GM23338 (cell line): ENCODE measurements around the gene PTX3. TPM values are rescaled to one million over a fixed set of nuclear protein-coding genes. Genes with fewer than 3 reads are reported as not detected.

Experiments
- ATAC-seq: fragments of 200-7000 bp; cut with Tn5 transposase; 3 replicates; pipeline ENCODE4 v1.9.1; 2020
- DNase-seq: peaks from one replicate; pipeline ENCODE4 v3.0.0-alpha.2; 2015; ENCODE audit warnings: low spot score
- H2AFZ ChIP-seq: fragments of 200-600 bp; sonication (generic); 2 replicates; pipeline ENCODE4 v1.8.0; 2016; ENCODE audit warnings: antibody characterized with exemption, mild to moderate bottlenecking, moderate library complexity
- H3F3A ChIP-seq: fragments of 200-600 bp; sonication (generic); replicated peaks from 2 replicates; pipeline ENCODE4 v1.8.0; 2017; ENCODE audit warnings: antibody characterized with exemption, mixed run types, low read depth
- H3K27ac ChIP-seq: fragments of 200-600 bp; sonication (generic); 2 replicates; pipeline ENCODE4 v1.6.1; 2016; ENCODE audit warnings: low read depth
- H3K27me3 ChIP-seq: fragments of 200-600 bp; sonication (generic); 2 replicates; pipeline ENCODE4 v1.8.0; 2016; ENCODE audit warnings: mild to moderate bottlenecking, mixed run types, moderate library complexity; ENCODE audit not compliant: insufficient read depth
- H3K36me3 ChIP-seq: fragments of 200-600 bp; sonication (generic); 2 replicates; pipeline ENCODE4 v1.8.0; 2016; ENCODE audit warnings: mild to moderate bottlenecking; ENCODE audit not compliant: insufficient read depth
- H3K4me1 ChIP-seq: fragments of 200-600 bp; sonication (generic); 2 replicates; pipeline ENCODE4 v1.8.0; 2016; ENCODE audit warnings: mild to moderate bottlenecking, moderate library complexity; ENCODE audit not compliant: insufficient read depth
- H3K4me2 ChIP-seq: fragments of 200-600 bp; sonication (generic); 2 replicates; pipeline ENCODE4 v1.7.1; 2017; ENCODE audit warnings: mixed run types
- H3K4me3 ChIP-seq: fragments of 200-600 bp; sonication (generic); 2 replicates; pipeline ENCODE4 v1.6.1; 2016; ENCODE audit warnings: mixed run types
- H3K79me2 ChIP-seq: fragments of 200-600 bp; sonication (generic); replicated peaks from 2 replicates; pipeline ENCODE4 v1.8.0; 2017; ENCODE audit warnings: mild to moderate bottlenecking; ENCODE audit not compliant: insufficient read depth
- H3K9me2 ChIP-seq: fragments of 200-600 bp; sonication (generic); 2 replicates; pipeline ENCODE4 v1.8.0; 2017; ENCODE audit not compliant: insufficient read depth
- H4K20me1 ChIP-seq: fragments of 200-600 bp; sonication (generic); replicated peaks from 2 replicates; pipeline ENCODE4 v1.8.0; 2017; ENCODE audit warnings: mild to moderate bottlenecking; ENCODE audit not compliant: insufficient read depth
- H3K27ac Mint-ChIP-seq: 2 replicates; pipeline ENCODE4 v1.8.0; 2020; ENCODE audit warnings: inconsistent platforms, mild to moderate bottlenecking, moderate library complexity, mixed read lengths
- H3K27me3 Mint-ChIP-seq: 3 replicates; pipeline ENCODE4 v1.8.0; 2022; ENCODE audit warnings: low read depth, mild to moderate bottlenecking, moderate library complexity, mixed read lengths, inconsistent platforms; ENCODE audit not compliant: insufficient read depth, poor library complexity
- H3K36me3 Mint-ChIP-seq: 3 replicates; pipeline ENCODE4 v1.8.0; 2021; ENCODE audit warnings: low read depth, mild to moderate bottlenecking, inconsistent platforms, moderate library complexity, mixed read lengths
- H3K4me1 Mint-ChIP-seq: 3 replicates; pipeline ENCODE4 v1.8.0; 2020; ENCODE audit warnings: mild to moderate bottlenecking, inconsistent platforms, mixed read lengths
- H3K4me3 Mint-ChIP-seq: 3 replicates; pipeline ENCODE4 v1.8.0; 2021; ENCODE audit warnings: moderate library complexity, mild to moderate bottlenecking, inconsistent platforms, mixed read lengths
- H3K9me3 Mint-ChIP-seq: 3 replicates; pipeline ENCODE4 v1.8.0; 2020; ENCODE audit warnings: moderate library complexity, mild to moderate bottlenecking, inconsistent platforms, mixed read lengths
- NANOG ChIP-seq: IDR thresholded peaks from 2 replicates; pipeline ENCODE4 v1.6.1; 2016; ENCODE audit warnings: antibody characterized with exemption, borderline replicate concordance
- STAT1 ChIP-seq: IDR thresholded peaks from one replicate; pipeline ENCODE4 v1.6.1; 2016; ENCODE audit warnings: antibody characterized with exemption; ENCODE audit not compliant: unreplicated experiment
- polyA plus RNA-seq: library from polyadenylated mRNA; unstranded; fragments of >200 nt; fragmentation: Nextera tagmentation; extraction: Ambion mirVana; gene quantifications from 2 replicates; pipeline ENCODE4 v1.2.1, GENCODE V29; 2016
- total RNA-seq: library from RNA; depleted of rRNA; stranded (reverse); fragments of >200 nt; shearing (Covaris generic); gene quantifications from 2 replicates; pipeline ENCODE4 v1.2.3, GENCODE V29; 2014
- TF ChIP-seq, protein P1 (sequence below): IDR thresholded peaks from 2 replicates; pipeline ENCODE4 v1.6.1; 2016; ENCODE audit warnings: antibody characterized with exemption
- TF ChIP-seq, protein P2 (sequence below): fragments of 250-450 bp; sonication (Bioruptor Pico); IDR thresholded peaks from 2 replicates; pipeline ENCODE4 v1.5.0; 2020; ENCODE audit warnings: mild to moderate bottlenecking, moderate library complexity
- TF ChIP-seq, protein P3 (sequence below), 2 experiments: fragments of 200-600 bp in 1 of 2; sonication (generic) in 1 of 2; conservative IDR thresholded peaks; 2 replicates each; pipeline versions ENCODE4 v1.5.1 to v1.6.1; 2016 to 2017; ENCODE audit warnings: antibody characterized with exemption in 2 of 2, low read depth in 2 of 2, mild to moderate bottlenecking in 2 of 2, moderate library complexity in 1 of 2

PTX3 gene
- total and polyA plus RNA-seq, 2 experiments from 2014 or later: 1.2 to 2.4 TPM

DNA sequence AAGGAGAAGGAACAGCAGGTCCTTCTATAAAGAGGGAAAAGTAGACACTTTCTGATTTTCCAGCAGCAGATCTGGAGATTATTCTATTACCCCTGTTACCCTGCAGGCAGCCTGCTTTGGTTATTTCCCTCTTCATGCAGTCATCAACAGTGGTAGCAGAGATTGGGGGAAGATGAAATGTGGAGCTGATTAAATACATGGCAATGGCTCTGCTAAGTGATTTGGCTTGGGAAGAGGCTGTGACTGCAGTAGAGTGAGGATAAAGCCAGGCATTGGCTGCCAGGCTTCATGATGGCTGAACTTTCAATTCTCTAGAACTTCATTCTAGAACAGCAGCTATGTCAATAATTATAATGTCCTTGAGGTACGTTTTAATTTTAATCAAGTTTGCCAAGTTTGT, 29.1 kb downstream of the PTX3 start:
- Mint-ChIP-seq H3K27me3 (no peaks in the 10 kb centered on the region), H3K27ac (no peak overlapping the region), H3K4me1 (no peaks in the 10 kb centered on the region; the same call in 2 of the 3 replicates), H3K4me3 (no peak overlapping the region), H3K9me3 (no peaks in the 10 kb centered on the region), H3K36me3 (no peaks in the 10 kb centered on the region)
- TF ChIP-seq NANOG: no peak
- no peak for TF ChIP-seq STAT1
- TF ChIP-seq, protein P1, sequence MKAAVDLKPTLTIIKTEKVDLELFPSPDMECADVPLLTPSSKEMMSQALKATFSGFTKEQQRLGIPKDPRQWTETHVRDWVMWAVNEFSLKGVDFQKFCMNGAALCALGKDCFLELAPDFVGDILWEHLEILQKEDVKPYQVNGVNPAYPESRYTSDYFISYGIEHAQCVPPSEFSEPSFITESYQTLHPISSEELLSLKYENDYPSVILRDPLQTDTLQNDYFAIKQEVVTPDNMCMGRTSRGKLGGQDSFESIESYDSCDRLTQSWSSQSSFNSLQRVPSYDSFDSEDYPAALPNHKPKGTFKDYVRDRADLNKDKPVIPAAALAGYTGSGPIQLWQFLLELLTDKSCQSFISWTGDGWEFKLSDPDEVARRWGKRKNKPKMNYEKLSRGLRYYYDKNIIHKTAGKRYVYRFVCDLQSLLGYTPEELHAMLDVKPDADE: no peak
- TF ChIP-seq, protein P2, sequence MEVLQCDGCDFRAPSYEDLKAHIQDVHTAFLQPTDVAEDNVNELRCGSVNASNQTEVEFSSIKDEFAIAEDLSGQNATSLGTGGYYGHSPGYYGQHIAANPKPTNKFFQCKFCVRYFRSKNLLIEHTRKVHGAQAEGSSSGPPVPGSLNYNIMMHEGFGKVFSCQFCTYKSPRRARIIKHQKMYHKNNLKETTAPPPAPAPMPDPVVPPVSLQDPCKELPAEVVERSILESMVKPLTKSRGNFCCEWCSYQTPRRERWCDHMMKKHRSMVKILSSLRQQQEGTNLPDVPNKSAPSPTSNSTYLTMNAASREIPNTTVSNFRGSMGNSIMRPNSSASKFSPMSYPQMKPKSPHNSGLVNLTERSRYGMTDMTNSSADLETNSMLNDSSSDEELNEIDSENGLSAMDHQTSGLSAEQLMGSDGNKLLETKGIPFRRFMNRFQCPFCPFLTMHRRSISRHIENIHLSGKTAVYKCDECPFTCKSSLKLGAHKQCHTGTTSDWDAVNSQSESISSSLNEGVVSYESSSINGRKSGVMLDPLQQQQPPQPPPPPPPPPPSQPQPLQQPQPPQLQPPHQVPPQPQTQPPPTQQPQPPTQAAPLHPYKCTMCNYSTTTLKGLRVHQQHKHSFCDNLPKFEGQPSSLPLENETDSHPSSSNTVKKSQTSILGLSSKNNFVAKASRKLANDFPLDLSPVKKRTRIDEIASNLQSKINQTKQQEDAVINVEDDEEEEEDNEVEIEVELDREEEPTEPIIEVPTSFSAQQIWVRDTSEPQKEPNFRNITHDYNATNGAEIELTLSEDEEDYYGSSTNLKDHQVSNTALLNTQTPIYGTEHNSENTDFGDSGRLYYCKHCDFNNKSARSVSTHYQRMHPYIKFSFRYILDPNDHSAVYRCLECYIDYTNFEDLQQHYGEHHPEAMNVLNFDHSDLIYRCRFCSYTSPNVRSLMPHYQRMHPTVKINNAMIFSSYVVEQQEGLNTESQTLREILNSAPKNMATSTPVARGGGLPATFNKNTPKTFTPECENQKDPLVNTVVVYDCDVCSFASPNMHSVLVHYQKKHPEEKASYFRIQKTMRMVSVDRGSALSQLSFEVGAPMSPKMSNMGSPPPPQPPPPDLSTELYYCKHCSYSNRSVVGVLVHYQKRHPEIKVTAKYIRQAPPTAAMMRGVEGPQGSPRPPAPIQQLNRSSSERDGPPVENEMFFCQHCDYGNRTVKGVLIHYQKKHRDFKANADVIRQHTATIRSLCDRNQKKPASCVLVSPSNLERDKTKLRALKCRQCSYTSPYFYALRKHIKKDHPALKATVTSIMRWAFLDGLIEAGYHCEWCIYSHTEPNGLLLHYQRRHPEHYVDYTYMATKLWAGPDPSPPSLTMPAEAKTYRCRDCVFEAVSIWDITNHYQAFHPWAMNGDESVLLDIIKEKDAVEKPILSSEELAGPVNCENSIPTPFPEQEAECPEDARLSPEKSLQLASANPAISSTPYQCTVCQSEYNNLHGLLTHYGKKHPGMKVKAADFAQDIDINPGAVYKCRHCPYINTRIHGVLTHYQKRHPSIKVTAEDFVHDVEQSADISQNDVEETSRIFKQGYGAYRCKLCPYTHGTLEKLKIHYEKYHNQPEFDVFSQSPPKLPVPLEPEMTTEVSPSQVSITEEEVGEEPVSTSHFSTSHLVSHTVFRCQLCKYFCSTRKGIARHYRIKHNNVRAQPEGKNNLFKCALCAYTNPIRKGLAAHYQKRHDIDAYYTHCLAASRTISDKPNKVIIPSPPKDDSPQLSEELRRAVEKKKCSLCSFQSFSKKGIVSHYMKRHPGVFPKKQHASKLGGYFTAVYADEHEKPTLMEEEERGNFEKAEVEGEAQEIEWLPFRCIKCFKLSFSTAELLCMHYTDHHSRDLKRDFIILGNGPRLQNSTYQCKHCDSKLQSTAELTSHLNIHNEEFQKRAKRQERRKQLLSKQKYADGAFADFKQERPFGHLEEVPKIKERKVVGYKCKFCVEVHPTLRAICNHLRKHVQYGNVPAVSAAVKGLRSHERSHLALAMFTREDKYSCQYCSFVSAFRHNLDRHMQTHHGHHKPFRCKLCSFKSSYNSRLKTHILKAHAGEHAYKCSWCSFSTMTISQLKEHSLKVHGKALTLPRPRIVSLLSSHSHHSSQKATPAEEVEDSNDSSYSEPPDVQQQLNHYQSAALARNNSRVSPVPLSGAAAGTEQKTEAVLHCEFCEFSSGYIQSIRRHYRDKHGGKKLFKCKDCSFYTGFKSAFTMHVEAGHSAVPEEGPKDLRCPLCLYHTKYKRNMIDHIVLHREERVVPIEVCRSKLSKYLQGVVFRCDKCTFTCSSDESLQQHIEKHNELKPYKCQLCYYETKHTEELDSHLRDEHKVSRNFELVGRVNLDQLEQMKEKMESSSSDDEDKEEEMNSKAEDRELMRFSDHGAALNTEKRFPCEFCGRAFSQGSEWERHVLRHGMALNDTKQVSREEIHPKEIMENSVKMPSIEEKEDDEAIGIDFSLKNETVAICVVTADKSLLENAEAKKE (CRISPR knock-in tag): no peak
- TF ChIP-seq, protein P3, sequence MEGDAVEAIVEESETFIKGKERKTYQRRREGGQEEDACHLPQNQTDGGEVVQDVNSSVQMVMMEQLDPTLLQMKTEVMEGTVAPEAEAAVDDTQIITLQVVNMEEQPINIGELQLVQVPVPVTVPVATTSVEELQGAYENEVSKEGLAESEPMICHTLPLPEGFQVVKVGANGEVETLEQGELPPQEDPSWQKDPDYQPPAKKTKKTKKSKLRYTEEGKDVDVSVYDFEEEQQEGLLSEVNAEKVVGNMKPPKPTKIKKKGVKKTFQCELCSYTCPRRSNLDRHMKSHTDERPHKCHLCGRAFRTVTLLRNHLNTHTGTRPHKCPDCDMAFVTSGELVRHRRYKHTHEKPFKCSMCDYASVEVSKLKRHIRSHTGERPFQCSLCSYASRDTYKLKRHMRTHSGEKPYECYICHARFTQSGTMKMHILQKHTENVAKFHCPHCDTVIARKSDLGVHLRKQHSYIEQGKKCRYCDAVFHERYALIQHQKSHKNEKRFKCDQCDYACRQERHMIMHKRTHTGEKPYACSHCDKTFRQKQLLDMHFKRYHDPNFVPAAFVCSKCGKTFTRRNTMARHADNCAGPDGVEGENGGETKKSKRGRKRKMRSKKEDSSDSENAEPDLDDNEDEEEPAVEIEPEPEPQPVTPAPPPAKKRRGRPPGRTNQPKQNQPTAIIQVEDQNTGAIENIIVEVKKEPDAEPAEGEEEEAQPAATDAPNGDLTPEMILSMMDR (conservative IDR thresholded peaks at IDR 0.05; ENCODE audit: low read depth in 2 of 2): no peak
- Histone ChIP-seq H2AFZ (no peak overlapping the region), H3K4me1 (no peaks in the 10 kb centered on the region), H3K4me3 (no peak overlapping the region), H4K20me1 (no peaks in the 10 kb centered on the region), H3K79me2 (no peaks in the 10 kb centered on the region), H3K9me2 (no peaks in the 10 kb centered on the region), H3F3A (no peaks in the 10 kb centered on the region), H3K4me2 (no peak overlapping the region), H3K27ac (no peak overlapping the region), H3K36me3 (no peaks in the 10 kb centered on the region), H3K27me3 (no peaks in the 10 kb centered on the region)
- ATAC-seq: no peak
- DNase-seq: no peak
